Sciatic nerve (tissue), 2 donors: ENCODE results near the gene PRSS12. TPM values are rescaled to one million over a fixed set of nuclear protein-coding genes. Genes with fewer than 3 reads are reported as not detected.
A peak's percentile ranks its signal among the peaks of the same experiment; 100 is the strongest.

ENCODE experiments used
- ATAC-seq: fragments of 200-7000 bp; cut with Tn5 transposase; one replicate; pipeline ENCODE4 v1.9.1; 2020; ENCODE audit warnings: mild to moderate bottlenecking, moderate library complexity
- DNase-seq: peaks from one replicate; pipeline ENCODE4 v3.0.0-alpha.2; 2020; ENCODE audit warnings: low spot score
- intact Hi-C: fragments of 100-400 bp; cut with DNase I; formaldehyde crosslinking; loops from one replicate; pipeline ENCODE4 v1.14.2; 2022
- total RNA-seq: library from RNA; stranded (reverse); fragmentation: NEBNext Ultra II Directional; extraction: Animal tissue kit (Norgen Biotek cat#: 25700); gene quantifications from one replicate; pipeline ENCODE4 v1.2.1, GENCODE V29; 2021
- donor health status: DM: no; HTN: no; CAD: no.
- donor health status: DM: no; HTN: no; CAD: no.

PRSS12 gene
- total RNA-seq, 1 donor from 2014 or later, result 1.1 TPM

DNA sequence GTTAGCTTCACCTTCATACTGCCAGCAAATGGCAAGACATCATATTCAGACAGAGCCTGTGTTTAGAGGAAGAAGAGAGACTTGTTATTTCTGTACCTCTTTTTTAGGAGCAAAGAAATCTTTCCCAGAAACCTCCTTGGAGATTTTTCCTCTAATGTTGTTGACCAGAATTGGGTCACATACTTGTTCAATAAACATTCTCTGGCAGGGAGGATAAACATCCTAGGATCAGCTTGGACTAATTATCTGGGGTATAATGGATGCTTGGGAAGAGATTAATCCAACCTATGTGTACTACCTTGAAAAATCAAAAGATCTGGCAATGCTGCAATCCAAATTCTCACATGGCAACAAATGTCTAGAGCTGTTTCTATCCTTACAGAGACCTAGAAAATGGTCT, 8.4 kb upstream of the PRSS12 start:
- ATAC-seq, result no peak
- DNase-seq, result no peak
- intact Hi-C loops, result loop anchor here (5.0 kb wide), 1 partner anchor 456 kb away; no protein-coding TSS in a partner anchor

DNA sequence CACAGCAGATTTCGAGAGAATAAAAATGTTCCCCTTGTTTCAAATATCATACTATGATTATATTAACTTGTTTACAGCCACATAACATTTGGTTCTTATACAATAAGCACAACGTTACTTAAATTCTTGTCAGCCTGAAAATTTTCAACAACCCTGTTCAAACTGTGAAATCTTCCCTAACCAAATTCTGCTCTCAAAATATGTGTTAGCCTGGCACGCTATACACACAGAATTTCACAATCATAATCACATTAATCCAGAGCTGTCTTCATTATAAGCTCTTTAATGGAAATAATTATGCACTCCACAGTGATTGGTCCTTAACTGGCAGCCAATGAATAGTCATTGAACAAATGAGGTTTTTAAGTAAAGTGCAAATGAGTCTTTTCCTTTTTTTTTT, 7.3 kb upstream of the PRSS12 start:
- intact Hi-C loops, result loop anchor here (5.0 kb wide), 1 partner anchor 457 kb away; no protein-coding TSS in a partner anchor

DNA sequence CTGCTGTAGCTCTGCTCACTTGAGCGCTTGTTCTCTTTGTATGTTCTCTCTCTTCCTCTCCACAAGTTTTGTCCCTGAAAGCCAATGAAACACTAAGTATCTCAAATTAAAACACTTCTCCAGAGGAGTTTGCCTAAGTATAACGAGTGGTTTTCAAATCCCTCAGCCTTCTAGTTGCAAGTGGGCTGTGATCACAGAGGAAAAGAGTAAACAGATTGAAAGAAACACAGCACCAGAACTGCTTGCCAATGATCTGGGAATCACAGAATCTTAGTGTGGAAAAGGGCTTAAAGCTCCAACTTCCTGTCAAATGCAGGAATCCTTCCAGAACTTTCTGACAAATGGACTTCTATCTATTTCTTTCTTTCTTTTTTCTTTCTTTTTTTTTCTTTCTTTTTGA, 4.8 kb upstream of the PRSS12 start:
- intact Hi-C loops, result no loop called here
- DNase-seq, result no peak
- ATAC-seq, result no peak

More for the DNA sequence above, 7.3 kb upstream of the PRSS12 start:
- ATAC-seq (no peak), DNase-seq (no peak)

DNA sequence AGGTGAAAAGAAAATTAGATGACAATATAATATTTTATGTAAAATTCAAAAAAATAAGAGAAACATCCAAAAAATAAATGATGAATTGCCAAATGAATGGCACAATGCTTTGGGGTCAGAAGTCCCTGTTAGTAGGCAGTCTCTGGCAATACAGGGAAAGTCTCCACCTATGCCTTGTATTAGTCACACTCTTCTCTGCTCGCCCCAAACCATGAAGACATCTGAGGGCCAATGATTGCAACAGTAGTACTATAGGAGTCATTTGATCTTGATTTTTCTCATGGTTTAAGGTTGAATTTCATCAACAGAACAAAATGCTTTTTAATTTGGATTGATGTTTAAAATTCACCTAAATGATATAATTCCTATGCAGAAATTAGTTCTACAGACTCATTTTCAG, 3.9 kb upstream of the PRSS12 start:
- intact Hi-C loops, result no loop called here
- DNase-seq, result no peak
- ATAC-seq, result no peak

DNA sequence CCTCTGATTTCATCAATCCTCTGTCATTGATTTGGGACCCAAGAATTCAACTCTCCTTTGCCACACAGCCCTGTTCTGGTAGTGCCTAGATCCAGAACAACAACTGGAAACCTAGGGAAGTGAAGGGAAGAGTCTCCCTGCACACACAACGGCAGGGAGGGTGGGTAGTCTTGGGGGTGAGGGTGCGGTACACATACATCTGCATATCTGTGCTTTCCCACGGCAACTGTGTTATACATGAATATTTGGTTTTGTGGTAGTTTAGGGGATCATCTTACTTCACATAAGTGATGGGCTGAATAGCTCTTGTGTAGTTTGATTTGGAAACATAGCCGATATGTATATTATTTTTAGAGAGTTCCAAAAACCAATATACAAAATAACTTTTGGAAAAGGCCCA, 3.3 kb upstream of the PRSS12 start:
- intact Hi-C loops, result no loop called here
- DNase-seq, result no peak
- no peak for ATAC-seq

DNA sequence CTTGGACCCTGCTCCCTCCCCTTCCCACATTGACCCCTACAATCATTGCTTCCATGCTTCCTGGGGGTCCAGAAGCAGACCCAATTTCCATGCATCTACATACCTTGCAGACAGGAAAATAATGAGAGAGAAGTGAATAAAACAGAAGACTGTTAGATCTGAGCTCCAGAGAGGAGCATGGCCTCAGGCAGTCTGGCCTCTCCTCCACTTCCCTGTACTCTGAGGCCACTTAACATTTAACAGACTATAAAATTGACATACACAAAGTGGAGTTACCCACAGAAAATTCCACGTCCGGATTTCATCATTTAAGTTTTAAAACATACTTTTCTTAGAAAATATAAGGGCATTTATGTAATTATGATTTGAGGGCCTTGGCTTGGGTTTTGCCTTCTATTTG, 2.1 kb upstream of the PRSS12 start:
- intact Hi-C loops, result no loop called here
- DNase-seq (no peak), ATAC-seq (no peak)

DNA sequence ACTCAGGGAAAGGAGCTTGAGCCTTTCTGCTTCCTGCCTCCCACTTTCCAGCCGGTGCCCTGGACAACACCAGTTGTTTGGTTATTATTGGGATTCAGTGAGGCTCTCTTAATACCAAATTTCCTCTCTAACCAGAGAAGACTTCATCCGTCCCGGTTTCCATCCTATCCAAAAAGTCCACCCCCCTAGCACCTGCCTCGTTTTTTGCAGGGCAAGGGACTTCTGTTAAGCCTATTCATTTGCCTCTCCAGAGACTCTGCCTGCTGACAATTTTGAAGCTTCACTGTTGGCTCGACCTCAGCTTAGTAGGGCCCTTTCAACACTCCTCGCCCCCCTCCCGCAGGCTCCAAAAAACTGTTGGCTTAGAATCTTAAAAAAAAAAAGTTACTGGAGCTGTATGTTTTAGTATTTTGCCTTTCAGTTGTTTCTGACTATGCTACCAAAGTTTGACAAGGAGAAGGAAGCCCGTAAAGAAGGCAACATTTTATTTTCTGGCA, 779 bp upstream of the PRSS12 start:
- no peak for ATAC-seq
- intact Hi-C loops, result no loop called here
- no peak for DNase-seq

DNA sequence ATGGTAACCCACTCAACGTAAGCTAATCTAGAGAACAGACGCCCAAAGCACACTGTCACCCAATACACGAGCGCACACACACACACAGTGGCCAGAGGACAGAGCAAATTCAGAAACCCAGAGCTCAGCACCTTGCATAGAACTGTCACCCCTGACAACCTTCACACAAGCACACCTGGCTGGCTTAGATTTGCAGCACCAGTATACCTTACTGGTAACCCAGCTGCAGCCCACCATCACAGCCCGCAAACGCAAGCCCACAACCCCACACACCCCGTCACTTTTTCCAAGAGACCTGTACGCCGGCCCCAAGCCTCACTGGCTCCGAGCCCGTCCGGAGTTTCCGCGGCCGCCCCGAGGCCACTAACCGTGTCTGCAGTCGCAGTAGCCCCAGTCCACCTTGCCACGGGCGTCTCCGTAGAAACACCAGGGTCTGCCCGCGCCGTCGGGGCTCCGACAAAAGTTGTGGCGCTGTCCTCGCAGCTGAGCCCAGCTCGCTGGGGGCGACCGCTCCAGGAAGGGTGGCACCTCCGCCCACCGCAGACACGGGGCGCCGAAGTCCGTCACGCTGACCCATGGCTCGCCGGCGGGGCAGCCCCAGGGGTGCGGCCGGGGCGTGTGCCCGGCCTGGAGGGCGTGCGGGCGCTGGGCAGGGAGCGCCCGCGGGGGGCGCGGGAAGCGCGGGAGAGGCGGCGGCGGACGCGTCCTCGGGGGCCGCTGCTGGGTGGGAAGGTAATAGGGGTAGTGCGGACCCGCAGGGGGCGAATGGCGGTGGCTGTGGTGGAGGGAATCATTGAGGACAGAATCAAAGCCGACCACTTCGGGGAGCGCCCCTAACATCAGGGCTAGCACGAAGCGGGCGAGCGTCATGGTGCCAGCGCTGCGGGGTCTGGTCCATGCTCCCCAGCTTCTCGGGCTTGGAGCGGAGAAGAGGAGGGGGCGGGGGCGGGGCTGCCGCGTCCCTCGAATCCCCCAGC, 664 bp downstream of the PRSS12 start:
- ATAC-seq, result peak; percentile 40
- intact Hi-C loops, result no loop called here

DNA sequence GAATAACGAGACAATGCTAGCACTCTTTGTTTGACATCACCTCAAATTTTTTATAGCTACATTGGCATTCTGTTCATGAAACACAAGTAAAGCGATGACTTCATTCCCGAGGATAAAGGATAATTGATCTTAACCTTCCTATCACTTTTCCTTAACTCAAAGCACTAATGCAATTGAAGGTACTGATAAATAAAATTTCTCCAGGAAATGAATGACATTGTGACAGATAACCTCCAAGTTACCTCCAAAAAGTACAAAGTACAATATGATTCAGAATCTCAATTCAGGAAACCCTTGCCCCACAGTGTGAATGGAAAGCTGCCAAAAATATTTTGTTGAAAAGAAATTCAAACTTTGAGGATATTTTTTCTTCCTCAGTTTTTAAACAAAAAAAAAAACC, 1.8 kb downstream of the PRSS12 start:
- ATAC-seq (no peak), DNase-seq (no peak)
- intact Hi-C loops, result no loop called here

More for the DNA sequence above, 664 bp downstream of the PRSS12 start:
- DNase-seq, result peak; percentile 56

DNA sequence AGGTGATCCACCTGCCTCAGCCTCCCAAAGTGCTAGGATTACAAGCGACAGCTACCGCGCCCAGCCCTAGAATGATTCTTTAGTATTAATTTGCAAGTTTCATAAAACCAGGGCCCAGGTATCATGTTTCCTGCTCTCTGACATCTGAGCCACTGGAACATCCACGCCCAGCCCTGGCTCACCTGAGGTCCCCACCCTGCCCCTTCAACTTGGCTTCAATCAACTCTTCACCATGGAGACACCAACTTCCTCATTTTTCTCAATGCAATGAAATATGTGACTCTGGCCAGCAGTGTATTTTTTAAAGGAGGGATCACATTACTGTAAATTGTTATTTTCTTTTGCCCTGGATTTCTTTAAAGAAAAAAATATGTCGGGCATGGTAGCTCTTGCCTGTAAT, 3.9 kb downstream of the PRSS12 start:
- DNase-seq (no peak), ATAC-seq (no peak)
- intact Hi-C loops, result no loop called here

DNA sequence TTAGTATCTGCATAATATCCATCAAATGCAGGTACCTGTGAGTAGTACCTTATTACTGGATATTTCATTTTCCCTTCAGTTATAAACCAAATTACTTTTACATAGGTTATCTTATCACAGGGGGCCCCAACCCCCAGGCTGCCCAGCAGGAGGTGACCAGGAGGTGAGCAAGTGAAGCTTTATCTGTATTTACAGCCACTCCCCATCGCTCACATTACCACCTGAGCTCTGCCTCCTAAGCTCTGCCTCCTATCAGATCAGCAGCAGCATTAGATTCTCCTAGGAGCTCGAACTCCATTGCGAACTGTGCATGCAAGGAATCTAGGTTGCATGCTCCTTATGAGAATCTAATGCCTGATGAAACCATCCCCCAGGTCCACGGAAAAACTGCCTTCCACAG, 6.3 kb downstream of the PRSS12 start:
- ATAC-seq (no peak), DNase-seq (no peak)
- intact Hi-C loops, result no loop called here

DNA sequence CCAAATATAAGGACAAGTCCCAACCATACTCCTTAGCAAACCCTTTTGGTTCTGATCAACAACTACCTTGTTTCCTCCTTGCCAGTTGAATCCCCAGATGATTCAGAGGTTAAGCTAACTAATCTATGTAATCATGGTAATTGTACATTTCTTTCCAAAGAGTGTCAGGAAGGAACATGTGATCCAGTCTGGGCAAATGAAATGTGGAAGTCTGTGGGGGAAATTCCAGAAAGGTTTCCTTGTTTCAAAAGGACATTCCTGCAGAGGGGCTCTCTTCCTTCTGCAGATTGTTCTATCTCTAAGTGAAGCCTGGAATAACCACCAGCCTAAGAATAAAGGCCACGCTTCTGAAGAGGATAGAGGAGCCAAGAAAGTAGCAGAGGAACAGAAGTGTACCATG, 7.0 kb downstream of the PRSS12 start:
- ATAC-seq (no peak), DNase-seq (no peak)
- intact Hi-C loops, result no loop called here

DNA sequence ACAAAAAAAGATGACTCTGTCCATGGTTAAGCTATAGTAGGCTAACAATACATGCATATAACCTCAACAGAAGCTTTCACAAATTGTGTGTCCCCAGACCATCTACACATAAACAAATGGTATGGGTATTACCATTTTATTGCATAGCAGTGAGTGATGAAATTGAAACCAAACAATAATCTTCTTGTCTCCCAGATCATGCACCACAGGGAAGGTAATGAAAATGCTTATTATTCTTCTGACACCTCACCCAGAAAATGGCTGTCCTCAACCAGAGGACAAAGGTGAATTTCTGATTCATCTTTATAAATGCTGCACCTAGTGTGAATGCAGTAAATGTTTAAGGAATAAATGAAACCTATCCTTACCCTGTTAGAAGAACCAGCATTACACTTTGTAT, 8.0 kb downstream of the PRSS12 start:
- no peak for DNase-seq
- ATAC-seq, result no peak
- intact Hi-C loops, result no loop called here

DNA sequence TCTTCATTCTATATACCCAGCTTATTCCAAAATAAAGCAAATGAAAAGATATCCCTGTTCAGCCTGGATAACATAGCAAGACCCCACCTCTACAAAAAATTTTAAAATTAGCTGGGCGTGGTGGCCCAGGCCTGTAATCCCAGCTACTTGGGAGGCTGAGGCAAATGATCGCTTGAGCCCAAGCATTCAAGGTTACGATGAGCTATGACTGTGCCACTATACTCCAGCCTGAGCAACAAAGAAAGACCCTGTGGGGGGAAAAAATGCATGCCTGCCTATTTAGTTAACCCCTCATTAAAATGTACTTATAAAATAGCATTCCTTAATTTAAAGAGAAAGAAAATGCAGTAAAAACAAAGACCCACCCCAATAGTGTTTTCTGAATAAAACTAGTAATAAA, 9.3 kb downstream of the PRSS12 start:
- intact Hi-C loops, result no loop called here
- ATAC-seq (no peak), DNase-seq (no peak)

DNA sequence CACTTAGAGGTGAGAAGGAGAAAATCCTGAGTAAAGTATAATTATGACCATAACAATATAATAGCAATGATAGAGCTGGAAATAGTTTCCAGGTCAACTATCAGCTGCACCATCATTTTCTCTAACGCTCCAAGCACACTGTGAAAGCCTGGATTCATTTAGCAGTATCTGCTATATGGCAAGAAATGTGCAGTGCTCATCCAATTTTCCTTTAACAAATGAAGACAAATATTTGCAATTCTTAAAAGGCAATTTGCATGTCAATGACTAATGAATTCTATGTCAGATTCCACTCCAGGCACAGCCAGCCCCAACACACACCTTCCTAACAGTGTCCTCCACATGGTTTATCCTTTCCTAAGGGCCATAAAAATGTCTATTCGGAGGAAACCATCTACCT, 12.7 kb downstream of the PRSS12 start:
- ATAC-seq (no peak), DNase-seq (no peak)
- intact Hi-C loops, result no loop called here

DNA sequence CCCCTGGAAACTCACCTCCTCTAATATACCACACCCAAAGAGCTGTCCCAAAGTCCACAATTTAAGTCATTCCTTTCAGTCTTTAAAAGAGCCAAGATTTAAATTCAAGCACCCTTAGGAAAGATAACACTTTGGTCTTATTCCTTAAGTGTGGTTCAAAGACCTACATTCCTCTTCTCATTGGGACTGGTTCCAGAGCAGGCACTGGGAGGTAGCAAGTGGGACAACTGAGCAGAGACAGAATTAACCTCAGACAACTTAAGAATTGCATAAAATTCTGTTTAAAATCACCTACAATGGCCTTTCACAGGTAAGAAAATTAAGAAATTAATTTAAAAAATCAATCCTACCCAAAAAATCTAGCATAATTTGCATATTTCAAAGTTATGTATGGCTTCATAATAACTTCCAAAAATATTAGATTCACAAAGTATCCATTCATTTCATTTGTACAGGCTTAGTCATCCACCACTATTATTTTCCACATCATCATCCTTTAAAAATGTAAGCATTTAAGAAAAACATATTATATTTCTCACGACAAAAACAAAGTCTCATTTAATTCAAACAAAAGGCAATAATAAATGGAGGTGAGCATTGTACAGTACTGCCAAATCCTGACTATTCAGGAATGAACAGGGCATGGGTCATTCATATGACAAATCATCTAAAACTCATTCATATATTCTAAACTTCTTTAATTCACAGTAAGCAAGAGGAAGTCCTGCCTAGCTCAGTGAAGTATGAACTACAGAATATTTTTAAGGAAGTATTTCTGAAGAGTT, 13.6 kb downstream of the PRSS12 start:
- DNase-seq (no peak), ATAC-seq (no peak)
- intact Hi-C loops, result no loop called here

DNA sequence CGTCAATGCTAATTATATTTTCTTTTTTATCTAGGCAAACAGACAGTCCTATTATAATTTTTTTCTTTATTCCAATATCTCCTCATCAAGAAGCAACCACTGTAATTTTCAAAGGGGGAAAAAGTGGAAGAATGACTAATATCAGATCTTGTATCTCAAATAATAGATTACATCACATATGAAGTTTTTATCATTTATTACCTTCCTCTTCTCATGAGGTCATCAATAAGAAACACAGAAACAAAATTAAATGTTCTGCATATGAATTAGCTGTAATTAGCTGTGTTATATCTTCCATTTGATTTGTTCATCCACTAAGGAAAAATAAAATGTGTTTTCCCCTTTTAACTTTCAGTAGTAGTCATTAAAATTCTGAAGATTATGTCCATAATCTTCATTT, 14.3 kb downstream of the PRSS12 start:
- DNase-seq (no peak), ATAC-seq (no peak)
- intact Hi-C loops, result no loop called here

DNA sequence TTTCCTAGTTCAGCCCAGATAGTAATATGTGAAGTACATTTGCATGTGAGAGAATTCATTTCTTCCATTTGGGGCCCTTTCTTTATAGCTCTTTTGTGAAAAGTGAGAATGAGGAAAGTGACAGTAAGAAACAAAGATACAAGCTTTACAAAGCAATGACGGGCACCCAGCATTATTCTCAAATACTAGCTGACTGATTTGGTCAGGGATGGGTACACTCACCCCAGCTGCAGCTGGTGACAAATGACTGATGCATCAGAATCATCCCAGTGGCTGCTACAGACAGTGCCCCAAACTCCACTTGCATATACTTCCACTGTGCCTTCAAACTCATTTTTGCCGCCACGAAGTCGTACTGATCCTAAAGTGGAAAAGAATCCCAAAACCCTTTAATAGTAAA, 14.8 kb downstream of the PRSS12 start:
- ATAC-seq, result no peak
- intact Hi-C loops, result no loop called here
- DNase-seq, result no peak

DNA sequence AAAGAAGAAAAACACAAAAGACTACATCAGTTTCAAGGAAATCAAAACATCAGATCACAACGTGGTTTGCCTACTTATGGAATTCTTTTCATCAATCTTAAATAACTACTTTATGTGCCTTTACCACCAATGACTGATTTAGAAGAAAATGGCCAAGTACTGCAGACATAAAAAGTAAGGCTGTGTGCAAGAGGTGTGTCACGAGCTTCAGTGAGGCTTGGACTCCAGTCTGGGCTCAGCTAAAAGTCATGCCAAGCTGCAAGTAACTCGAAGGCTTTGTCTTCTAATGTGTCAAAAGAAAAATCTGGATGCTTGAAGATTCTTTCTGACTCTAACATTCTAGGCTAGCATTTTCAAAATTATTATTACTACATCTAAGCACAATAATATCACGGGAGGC, 17.0 kb downstream of the PRSS12 start:
- DNase-seq (no peak), ATAC-seq (no peak)
- intact Hi-C loops, result no loop called here

DNA sequence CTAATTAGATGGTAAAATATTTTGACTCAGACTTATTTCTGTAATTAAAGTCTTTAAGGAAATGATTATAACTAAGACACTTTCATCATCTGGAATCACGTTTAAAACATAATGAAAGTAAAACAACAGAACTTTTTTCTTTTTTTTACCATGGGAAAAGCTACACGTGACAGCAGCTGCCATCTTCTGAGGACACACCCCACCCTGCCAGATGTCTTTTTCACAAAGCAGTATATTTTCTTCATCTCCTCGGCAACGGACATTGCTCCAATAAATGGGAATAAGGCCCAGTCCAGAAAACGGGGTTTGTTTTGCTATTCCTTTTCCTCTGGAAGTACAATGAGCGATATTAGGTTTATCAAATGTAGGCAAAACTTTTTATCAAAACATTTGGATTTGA, 17.5 kb downstream of the PRSS12 start:
- intact Hi-C loops, result no loop called here
- ATAC-seq, result no peak
- DNase-seq, result no peak
